Transverse colon (tissue), 4 donors: ENCODE results near the gene GABBR2. TPM values are rescaled to one million over a fixed set of nuclear protein-coding genes. Genes with fewer than 3 reads are reported as not detected.

Source experiments
- DNase-seq: peaks from one replicate; pipeline ENCODE4 v3.0.0-alpha.2; 2019
- H3K27ac ChIP-seq, 4 donors: fragments of 200-600 bp; sonication (generic); 2 replicates each; pipeline ENCODE4 v1.5.1; 2016 to 2018; ENCODE audit warnings: inconsistent platforms in 4 of 4
- H3K27me3 ChIP-seq: fragments of 200-600 bp; sonication (generic); 2 replicates; pipeline ENCODE4 v1.5.1; 2017; ENCODE audit warnings: inconsistent platforms
- H3K36me3 ChIP-seq, 4 donors: fragments of 200-600 bp; sonication (generic); 2 replicates each; pipeline ENCODE4 v1.5.1; 2017 to 2019; ENCODE audit warnings: inconsistent platforms in 4 of 4
- H3K4me1 ChIP-seq, 4 donors: fragments of 200-600 bp; sonication (generic); 2 replicates each; pipeline ENCODE4 v1.5.1; 2017 to 2020; ENCODE audit warnings: inconsistent platforms in 4 of 4
- H3K4me3 ChIP-seq, 4 donors: fragments of 200-600 bp; sonication (generic); 1 replicate in 1 of 4; 2 replicates in 3 of 4; pipeline versions ENCODE4 v1.5.1 to v1.6.1; 2017 to 2019; ENCODE audit warnings: inconsistent platforms in 4 of 4
- H3K9me3 ChIP-seq, 2 donors: fragments of 200-600 bp; sonication (generic); 2 replicates each; pipeline ENCODE4 v1.5.1; 2017 to 2019; ENCODE audit warnings: inconsistent platforms in 2 of 2
- CTCF ChIP-seq, 5 experiments: fragments of 200-600 bp in 3 of 5; fragments of 450-650 bp in 2 of 5; sonication (generic) in 3 of 5; IDR thresholded peaks; 1 replicate in 2 of 5; 2 replicates in 3 of 5; pipeline ENCODE4 v1.5.1; 2016 to 2017; ENCODE audit warnings: antibody characterized with exemption in 5 of 5, inconsistent platforms in 3 of 5, mild to moderate bottlenecking in 2 of 5, moderate library complexity in 1 of 5
- EP300 ChIP-seq: sonication (generic); formaldehyde crosslinking; IDR thresholded peaks from one replicate; pipeline ENCODE4 v1.6.1; 2017; ENCODE audit warnings: antibody characterized with exemption, low read depth
- POLR2A ChIP-seq: fragments of 450-650 bp; IDR thresholded peaks from one replicate; pipeline ENCODE4 v1.6.1; 2016; ENCODE audit warnings: antibody characterized with exemption, mild to moderate bottlenecking, moderate library complexity
- POLR2AphosphoS5 ChIP-seq, 3 donors: sonication (generic); formaldehyde crosslinking; IDR thresholded peaks; one replicate each; pipeline ENCODE4 v1.6.1; 2016; ENCODE audit warnings: antibody characterized with exemption in 3 of 3
- WGBS, 2 donors: methylation state at CpG; one replicate each; pipeline ENCODE4 v1.1.5; 2018; ENCODE audit warnings: low coverage in 1 of 2; 5-methylcytosine and 5-hydroxymethylcytosine counted together
- in situ Hi-C, 4 donors: fragments of 200-750 bp; cut with MboI; loops; one replicate each; pipeline versions ENCODE4 v1.15.0 to v1.15.1; 2017; ENCODE audit warnings: low sequenced_read_pairs in 3 of 4, low pct_ligation_motif_present in 1 of 4, low pct_unique_long_range_greater_than_20kb in 1 of 4
- intact Hi-C: fragments of 100-400 bp; cut with DNase I; formaldehyde crosslinking; loops from one replicate; pipeline ENCODE4 v1.15.1; 2023; ENCODE audit warnings: low total_unique reads
- total RNA-seq, 4 donors: library from RNA; depleted of rRNA; stranded (reverse); fragments of >200 nt; gene quantifications; one replicate each; pipeline ENCODE4 v1.1.0, GENCODE V29; 2016

The GABBR2 gene
- total RNA-seq, 4 donors from 2014 or later: not detected

- Histone ChIP-seq H3K9me3 (no peaks in the 10 kb centered on the region), H3K4me3 (no peak overlapping the region), H3K4me1 (no peaks in the 10 kb centered on the region), H3K36me3 (no peaks in the 10 kb centered on the region), H3K27ac (no peak overlapping the region), H3K27me3 (no peaks in the 10 kb centered on the region)
- DNase-seq: no peak
- TF ChIP-seq CTCF (IDR thresholded peaks at IDR 0.05) (no peak), POLR2AphosphoS5 (IDR thresholded peaks at IDR 0.05) (no peak), POLR2A (no peak), EP300 (no peak)
- 69% methylated on average over 6 of the region's 6 CpGs; no CpG with 5 or more reads in 1 of the 2 donors for WGBS, 2 donors
- in situ Hi-C loops: no loop called here
- intact Hi-C loops: no loop called here
Observed at GRCh38 chr9:98530806-98531386, 177.8 kb downstream of the GABBR2 start.

GRCh38 chr9:98530275-98530674, 178.5 kb downstream of the GABBR2 start:
- Histone ChIP-seq H3K4me1 (no peaks in the 10 kb centered on the region), H3K27me3 (no peaks in the 10 kb centered on the region), H3K27ac (no peak overlapping the region), H3K9me3 (no peaks in the 10 kb centered on the region), H3K36me3 (no peaks in the 10 kb centered on the region), H3K4me3 (no peak overlapping the region)
- intact Hi-C loops (no loop called here), in situ Hi-C loops (no loop called here)
- DNase-seq: no peak
- TF ChIP-seq CTCF (IDR thresholded peaks at IDR 0.05) (no peak), POLR2AphosphoS5 (IDR thresholded peaks at IDR 0.05) (no peak), POLR2A (no peak), EP300 (no peak)
- 66% methylated on average over 8 of the region's 8 CpGs; no CpG with 5 or more reads in 1 of the 2 donors for WGBS, 2 donors

- in situ Hi-C loops (no loop called here), intact Hi-C loops (no loop called here)
Observed at GRCh38 chr9:98529841-98530240, 178.9 kb downstream of the GABBR2 start.

GRCh38 chr9:98523231-98523901, 185.4 kb downstream of the GABBR2 start:
- no peak for DNase-seq
- no peaks in the 10 kb centered on the region for H3K4me1 ChIP-seq
- H3K36me3 ChIP-seq: no peaks in the 10 kb centered on the region
- H3K27ac ChIP-seq: no peak overlapping the region
- intact Hi-C loops (no loop called here), in situ Hi-C loops (no loop called here)
- no peaks in the 10 kb centered on the region for H3K27me3 ChIP-seq
- H3K4me3 ChIP-seq: no peak overlapping the region
- TF ChIP-seq POLR2A: no peak
- TF ChIP-seq EP300: no peak
- no peak for TF ChIP-seq POLR2AphosphoS5 (IDR thresholded peaks at IDR 0.05)
- TF ChIP-seq CTCF (IDR thresholded peaks at IDR 0.05): no peak
- 41% methylated on average over 5 of the region's 5 CpGs; no CpG with 5 or more reads in 1 of the 2 donors for WGBS, 2 donors
- H3K9me3 ChIP-seq: no peaks in the 10 kb centered on the region

More at GRCh38 chr9:98529841-98530240, 178.9 kb downstream of the GABBR2 start:
- no peaks in the 10 kb centered on the region for H3K36me3 ChIP-seq
- H3K4me3 ChIP-seq: no peak overlapping the region
- TF ChIP-seq EP300 (no peak), CTCF (IDR thresholded peaks at IDR 0.05) (no peak), POLR2AphosphoS5 (IDR thresholded peaks at IDR 0.05) (no peak)
- no peaks in the 10 kb centered on the region for H3K27me3 ChIP-seq
- 80% methylated on average over 7 of the region's 7 CpGs; no CpG with 5 or more reads in 1 of the 2 donors for WGBS, 2 donors
- no peaks in the 10 kb centered on the region for H3K4me1 ChIP-seq
- H3K9me3 ChIP-seq: no peaks in the 10 kb centered on the region
- no peak for DNase-seq
- no peak overlapping the region for H3K27ac ChIP-seq
